Stimulated activated CD4-positive, alpha-beta T cell treated with anti-CD3 and anti-CD28 coated beads, Interleukin-15, amount 100 ng/mL, for 48 hours (primary cell): Measurements from ENCODE around the gene FAAP100.
"Not testable (repeated sequence)": the region's sequence is repeated elsewhere in the genome, so short reads cannot be mapped to it uniquely, and the experiment has no call there.

Source experiments
- DNase-seq, 2 donors: peaks; one replicate each; pipeline ENCODE4 v3.0.0-alpha.2; 2020; ENCODE audit warnings: low read depth in 2 of 2

The FAAP100 gene, protein sequence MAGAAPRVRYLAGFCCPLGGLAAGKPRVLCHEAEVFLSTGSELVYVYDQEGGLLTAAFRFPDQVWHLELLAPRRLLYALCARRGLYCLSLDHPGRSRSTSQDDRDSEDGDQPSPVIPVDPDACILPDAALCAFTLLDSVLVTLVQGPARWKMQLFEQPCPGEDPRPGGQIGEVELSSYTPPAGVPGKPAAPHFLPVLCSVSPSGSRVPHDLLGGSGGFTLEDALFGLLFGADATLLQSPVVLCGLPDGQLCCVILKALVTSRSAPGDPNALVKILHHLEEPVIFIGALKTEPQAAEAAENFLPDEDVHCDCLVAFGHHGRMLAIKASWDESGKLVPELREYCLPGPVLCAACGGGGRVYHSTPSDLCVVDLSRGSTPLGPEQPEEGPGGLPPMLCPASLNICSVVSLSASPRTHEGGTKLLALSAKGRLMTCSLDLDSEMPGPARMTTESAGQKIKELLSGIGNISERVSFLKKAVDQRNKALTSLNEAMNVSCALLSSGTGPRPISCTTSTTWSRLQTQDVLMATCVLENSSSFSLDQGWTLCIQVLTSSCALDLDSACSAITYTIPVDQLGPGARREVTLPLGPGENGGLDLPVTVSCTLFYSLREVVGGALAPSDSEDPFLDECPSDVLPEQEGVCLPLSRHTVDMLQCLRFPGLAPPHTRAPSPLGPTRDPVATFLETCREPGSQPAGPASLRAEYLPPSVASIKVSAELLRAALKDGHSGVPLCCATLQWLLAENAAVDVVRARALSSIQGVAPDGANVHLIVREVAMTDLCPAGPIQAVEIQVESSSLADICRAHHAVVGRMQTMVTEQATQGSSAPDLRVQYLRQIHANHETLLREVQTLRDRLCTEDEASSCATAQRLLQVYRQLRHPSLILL

DNA sequence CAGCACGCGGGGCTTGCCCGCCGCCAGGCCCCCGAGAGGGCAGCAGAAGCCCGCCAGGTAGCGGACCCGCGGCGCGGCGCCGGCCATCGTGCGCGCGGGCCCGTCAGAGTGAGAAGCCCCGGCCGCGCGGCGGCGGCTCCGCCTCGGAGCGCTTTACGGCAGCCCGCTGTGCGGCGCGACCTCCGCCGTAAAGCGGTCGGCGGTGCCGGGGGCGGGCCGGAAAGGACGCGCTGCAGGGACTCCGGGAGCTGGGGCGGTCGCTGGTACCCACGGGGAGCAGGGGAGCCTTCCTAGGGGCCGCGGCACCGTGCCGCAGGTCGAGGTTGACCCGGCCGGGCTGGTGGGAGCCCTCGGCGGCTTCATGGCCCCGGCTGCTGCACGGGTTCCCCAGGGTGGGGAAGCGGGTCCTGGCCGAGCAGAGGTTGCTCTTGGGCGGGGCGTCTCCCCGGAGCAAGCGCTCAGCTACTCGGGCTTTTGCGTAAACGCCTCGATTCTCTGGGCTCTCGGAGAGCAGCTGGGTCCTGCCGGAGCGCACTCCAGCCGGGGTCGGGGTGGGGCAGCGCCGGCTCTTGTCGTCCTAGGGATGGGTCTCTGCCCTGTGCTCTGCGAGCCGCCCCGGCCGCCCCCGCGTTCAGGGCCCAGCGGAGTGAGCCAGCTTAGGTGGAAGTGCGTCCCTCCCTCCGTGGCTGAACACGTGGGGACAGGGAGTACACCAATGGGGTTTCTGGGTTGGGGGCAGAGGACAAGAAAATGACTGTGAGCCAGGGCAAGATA is at the start of gene FAAP100:
TSS of gene FAAP100 (minus strand) at position 110 of the 774 bp plus-strand sequence. CDS start at position 87, 23 bp downstream.
- peak; percentile 65 to 78 for DNase-seq

DNA sequence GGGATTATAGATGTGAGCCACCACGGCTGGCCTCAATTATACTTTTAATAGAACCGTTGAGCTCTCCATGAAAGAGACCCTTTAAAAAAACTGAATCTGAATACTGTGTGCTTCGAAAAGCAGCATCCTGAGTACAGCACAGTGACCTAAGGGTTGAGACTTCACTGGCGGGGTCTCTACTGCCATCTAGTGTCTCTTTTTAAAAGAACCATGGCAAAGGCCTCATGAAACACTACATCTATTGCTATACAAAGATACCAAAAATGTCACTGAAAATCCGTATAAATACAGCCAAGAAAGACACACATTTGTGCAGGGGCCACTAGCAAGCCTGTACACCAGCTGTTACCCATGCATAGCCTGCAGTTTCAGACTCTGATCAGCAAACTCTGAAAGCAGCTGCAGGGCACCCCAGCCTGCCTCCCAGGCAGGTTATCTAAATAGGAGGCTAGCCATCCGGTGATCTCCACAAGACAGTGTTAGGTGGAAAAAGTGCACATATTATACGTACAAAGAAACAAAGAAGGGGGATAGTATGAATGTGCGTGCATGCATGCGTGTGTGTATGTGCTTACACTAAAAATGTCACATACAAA is 49.5 kb upstream of the FAAP100 start:
- peak in 1 of 2 donors; percentile 7 for DNase-seq

GRCh38 chr17:81599719-81600486 is 47.8 kb upstream of the FAAP100 start:
- DNase-seq, result no peak

- no peak for DNase-seq
These were observed 41.1 kb upstream of the FAAP100 start for GRCh38 chr17:81593105-81593871.

DNA sequence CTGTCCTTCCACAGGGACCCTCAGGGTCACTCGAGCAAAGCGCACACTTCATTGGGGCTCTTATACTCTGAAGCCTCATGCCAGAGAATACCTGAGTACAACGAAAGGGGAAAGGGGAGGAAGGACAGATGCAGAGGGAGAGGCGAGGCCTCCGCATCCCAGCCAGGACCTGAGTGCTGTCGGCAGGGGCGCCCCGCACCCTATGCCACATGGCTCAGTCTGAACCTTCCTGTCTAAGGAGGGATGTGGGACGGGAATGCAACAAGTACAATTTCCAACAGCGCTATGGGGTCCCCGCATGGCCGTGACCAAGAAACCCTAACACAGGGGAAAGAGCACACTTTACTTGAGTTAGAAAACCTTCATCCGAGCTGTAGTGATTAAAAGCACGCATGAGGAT is 39.8 kb upstream of the FAAP100 start:
- no peak for DNase-seq

GRCh38 chr17:81590121-81590520 is 38.0 kb upstream of the FAAP100 start:
- DNase-seq, result no peak

DNA sequence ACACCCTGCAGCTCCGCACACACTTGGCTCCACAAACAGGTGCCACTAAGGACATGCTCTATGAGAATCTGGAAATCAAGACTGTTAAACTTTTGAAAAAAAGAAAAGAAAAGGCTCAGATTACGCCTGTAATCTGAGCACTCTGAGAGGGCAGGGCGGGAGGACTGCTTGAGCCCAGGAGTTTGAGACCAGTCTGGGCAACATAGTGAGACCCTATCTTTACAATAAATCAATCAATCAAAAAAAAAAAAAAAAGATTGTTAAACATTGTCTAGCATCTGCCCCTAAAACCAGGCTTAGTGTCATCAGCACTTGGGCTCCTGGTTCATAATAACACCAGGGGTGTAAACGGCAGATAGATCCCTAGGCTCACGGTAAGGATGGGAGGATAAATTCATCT is 37.5 kb upstream of the FAAP100 start:
- DNase-seq, result no peak

GRCh38 chr17:81586096-81586495 is 33.9 kb upstream of the FAAP100 start:
- no peak for DNase-seq

DNA sequence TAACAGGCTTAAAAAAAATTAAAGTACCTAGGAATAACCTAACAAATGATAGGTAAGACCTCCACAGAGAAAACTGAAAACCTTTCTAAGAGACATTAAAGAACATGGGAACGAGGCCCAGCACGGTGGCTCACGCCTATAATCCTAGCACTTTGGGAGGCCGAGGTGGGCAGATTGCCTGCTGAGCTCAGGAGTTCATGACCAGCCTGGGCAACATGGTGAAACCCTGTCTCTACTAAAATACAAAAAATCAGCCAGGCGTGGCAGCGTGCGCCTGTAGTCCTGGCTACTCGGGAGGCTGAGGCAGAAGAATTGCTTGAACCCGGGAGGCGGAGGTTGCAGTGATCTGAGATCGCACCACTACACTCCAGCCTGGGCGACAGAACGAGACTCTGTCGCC is 32.6 kb upstream of the FAAP100 start:
- DNase-seq, result not testable (repeated sequence)

GRCh38 chr17:81583589-81584342 is 31.6 kb upstream of the FAAP100 start:
- DNase-seq, result no peak

- DNase-seq, result no peak
These were observed 30.6 kb upstream of the FAAP100 start for GRCh38 chr17:81582749-81583148.

- no peak for DNase-seq
These were observed 30.2 kb upstream of the FAAP100 start for GRCh38 chr17:81582341-81582740.

- DNase-seq, result no peak
These were observed 29.6 kb upstream of the FAAP100 start for GRCh38 chr17:81581758-81582157.

- DNase-seq, result no peak
These were observed 28.3 kb upstream of the FAAP100 start for GRCh38 chr17:81580481-81580880.

DNA sequence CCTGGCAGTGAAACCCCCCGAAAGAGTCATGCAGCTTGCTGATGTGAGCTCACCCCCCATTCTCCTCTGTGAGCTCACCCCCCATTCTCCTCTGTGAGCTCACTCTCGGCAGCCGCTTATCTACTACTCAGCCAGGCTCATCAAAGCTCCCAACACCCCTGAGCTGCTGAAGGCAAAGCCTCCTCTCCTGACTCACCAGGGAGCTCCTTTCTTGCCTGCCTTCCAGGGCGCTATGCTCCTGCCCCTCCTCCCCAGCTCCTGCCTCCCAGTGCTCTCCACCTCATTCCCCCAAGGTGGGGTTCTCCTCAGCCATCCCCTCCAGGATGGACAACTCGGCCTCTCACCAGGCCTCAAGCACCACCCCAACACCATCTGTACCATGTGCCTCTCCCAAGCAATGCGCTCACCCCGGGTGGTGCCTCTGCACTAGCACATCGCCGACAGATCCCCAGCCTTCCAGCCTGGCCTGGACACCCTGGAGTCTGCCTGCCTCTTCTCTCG is 27.7 kb upstream of the FAAP100 start:
- no peak for DNase-seq

- DNase-seq, result no peak
These were observed 27.1 kb upstream of the FAAP100 start for GRCh38 chr17:81579298-81579697.

GRCh38 chr17:81578561-81579225 is 26.5 kb upstream of the FAAP100 start:
- no peak for DNase-seq

DNA sequence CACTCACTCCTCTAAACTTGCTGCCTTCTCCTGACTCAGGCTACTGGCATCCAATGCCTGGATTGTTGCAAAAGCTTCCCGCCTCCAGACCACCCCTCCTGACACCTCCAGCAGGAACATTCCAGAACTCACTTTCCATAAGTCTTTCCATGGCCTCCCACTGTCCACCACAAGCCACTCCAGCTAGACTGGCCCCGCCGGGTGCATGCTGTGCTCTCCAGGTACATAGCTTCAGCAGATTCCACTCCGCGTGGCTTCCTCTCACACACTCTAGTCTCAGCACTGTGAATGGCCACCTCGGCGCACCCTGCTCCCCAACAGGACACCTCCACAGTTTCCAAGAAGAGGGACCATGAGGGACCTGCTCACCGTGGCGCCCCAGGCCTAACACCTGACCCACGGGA is 25.9 kb upstream of the FAAP100 start:
- DNase-seq, result no peak
